Erythroblast (primary cell): Measurements from ENCODE around the gene TSHZ2.
"Not testable (repeated sequence)": the region's sequence is repeated elsewhere in the genome, so short reads cannot be mapped to it uniquely, and the experiment has no call there.

Experiments used
- DNase-seq, 2 experiments: peaks; one replicate each; lab custom pipeline; 2025; lab: John Stamatoyannopoulos, UW
- GATA1 ChIP-seq: IDR thresholded peaks from 2 replicates; pipeline ENCODE4 v1.6.1; 2011; ENCODE audit warnings: low read depth, mild to moderate bottlenecking, control low read depth, low read length, moderate library complexity
- POLR2A ChIP-seq: IDR thresholded peaks from 2 replicates; pipeline ENCODE4 v1.6.1; 2011; ENCODE audit warnings: mild to moderate bottlenecking, low read length

TSHZ2 gene

GRCh38 chr20:53408691-53409446 lies 436.7 kb downstream of the TSHZ2 start:
- DNase-seq = no peak
- TF ChIP-seq POLR2A = no peak
- TF ChIP-seq GATA1 = no peak

DNA sequence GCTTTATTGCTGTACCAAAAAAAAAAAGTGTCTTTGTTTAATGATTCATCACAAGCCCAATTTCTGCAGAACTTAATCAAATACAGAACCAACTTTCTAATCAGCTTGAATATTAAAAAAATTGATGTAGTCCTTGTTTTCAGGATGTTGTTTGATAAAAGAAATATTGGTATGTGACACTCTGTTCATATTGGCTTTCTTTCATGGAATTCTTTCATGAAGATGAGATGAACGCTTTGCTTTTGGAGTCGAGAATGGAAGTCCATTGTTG lies 437.2 kb downstream of the TSHZ2 start:
- DNase-seq = no peak
- TF ChIP-seq POLR2A = no peak
- TF ChIP-seq GATA1 = no peak

GRCh38 chr20:53411129-53411528 lies 439.0 kb downstream of the TSHZ2 start:
- TF ChIP-seq POLR2A = no peak
- TF ChIP-seq GATA1 = no peak
- DNase-seq = no peak

DNA sequence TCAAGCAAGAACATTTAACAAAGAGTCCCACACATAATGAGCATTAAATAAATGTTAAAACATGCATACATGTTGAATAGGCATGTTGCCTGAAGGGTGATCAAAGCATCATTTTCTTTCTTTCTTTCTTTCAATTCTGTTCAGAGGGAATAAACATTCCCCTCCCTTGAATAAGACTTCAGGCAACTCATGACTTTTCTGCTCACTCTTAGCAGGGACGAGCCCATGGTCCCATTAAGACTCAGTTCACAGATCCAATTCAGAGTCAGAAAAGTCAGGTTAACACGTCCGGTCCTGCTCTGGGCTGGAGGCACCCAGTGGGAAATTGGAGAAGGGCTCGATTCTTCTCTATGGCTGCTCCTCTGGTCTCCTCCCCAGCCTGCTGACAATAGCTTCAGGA lies 439.7 kb downstream of the TSHZ2 start:
- TF ChIP-seq GATA1 = no peak
- TF ChIP-seq POLR2A = no peak
- no peak for DNase-seq

DNA sequence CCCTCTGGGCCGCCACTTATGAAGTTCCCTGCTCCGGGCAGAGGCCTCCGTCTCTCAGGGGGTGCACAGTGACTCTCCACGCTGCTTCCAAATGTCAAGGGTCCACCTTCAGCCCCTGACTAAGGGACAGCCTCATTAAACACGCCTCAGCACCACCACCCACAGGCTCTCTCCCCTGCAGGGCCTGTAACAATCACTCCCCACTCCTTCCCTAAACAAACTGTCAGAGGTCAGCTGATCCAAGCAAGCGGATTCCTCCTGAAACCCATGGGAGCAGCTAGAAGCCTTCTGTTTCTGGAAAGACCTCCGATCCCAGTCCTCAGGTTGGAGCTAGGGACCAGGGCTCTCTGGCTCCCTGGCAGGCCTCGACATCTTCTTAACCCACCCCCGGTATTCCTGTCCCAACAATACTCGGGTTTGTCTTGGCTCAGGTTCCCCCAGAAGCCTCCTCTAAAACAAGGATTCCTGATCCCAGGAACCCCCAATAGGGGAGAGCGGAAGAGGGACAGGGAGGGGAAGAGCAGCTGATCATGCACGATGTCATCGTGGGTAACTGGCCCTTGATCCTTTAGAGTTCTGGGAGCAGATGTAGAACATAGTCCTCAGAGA lies 440.5 kb downstream of the TSHZ2 start:
- TF ChIP-seq GATA1 = no peak
- no peak for TF ChIP-seq POLR2A
- no peak for DNase-seq

DNA sequence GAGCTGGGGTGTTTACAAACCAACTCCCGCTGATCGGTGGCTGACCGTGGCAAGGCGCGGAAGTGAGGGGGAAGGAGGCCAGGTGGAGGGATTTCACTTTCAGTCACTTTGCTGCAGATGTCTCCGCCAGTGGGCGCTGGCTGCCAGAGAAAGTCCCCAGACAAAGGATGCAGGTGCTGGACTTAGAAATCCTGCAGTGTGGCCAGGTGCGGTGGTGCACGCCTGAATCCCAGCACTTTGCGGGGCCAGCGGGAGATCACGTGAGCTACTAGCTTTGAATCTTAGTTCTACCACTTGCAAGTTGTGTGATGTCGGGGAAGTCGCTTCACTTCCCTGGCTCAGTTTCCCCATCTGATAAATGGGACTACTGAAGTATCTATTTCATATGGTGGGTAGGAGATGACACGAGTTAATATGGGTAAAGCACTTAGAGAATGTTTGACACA lies 441.1 kb downstream of the TSHZ2 start:
- TF ChIP-seq POLR2A (no peak), GATA1 (no peak)
- peak; percentile 5 to 31 for DNase-seq

GRCh38 chr20:53413845-53414244 lies 441.7 kb downstream of the TSHZ2 start:
- not testable (repeated sequence) for DNase-seq

GRCh38 chr20:53419693-53420460 lies 447.7 kb downstream of the TSHZ2 start:
- TF ChIP-seq POLR2A = no peak
- no peak for TF ChIP-seq GATA1
- DNase-seq = no peak

DNA sequence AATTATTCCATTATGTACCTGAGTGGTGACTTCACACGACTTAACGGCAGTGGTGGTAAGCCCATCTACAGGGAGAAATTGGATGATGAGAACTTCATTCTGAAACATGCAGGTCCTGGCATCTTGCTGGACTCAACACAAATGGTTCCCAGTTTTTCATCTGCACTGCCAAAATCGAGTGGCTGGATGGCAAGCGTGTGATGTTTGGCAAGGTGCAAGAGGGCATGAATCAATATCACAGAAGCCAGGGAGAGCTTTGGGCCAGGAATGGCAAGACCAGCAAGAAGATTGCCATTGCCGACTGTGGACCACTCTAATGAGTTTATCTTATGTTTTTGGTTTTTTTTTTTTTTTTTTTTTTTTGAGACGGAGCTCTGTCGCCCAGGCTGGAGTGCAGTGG lies 449.2 kb downstream of the TSHZ2 start:
- TF ChIP-seq GATA1 (no peak), POLR2A (no peak)
- DNase-seq = no peak

DNA sequence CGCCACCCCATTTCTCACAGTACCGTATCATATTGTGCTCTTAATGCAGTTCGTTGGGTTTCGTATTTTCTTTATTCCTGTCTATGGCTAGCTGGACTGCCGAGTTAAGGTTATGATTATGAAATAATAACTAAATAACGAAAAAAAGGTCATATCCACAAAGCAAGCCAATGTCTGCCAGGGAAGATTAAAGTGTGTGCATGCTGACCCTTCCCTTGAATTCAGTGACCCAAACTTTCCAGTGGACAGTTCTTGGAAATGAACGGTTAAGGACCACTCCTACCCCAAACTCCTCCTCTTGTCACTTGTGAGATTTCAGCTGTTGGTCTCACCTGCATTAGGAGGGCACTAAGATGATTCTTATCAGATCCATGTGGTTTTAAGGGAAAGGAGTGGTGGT lies 449.9 kb downstream of the TSHZ2 start:
- no peak for DNase-seq
- TF ChIP-seq GATA1 (no peak), POLR2A (no peak)

DNA sequence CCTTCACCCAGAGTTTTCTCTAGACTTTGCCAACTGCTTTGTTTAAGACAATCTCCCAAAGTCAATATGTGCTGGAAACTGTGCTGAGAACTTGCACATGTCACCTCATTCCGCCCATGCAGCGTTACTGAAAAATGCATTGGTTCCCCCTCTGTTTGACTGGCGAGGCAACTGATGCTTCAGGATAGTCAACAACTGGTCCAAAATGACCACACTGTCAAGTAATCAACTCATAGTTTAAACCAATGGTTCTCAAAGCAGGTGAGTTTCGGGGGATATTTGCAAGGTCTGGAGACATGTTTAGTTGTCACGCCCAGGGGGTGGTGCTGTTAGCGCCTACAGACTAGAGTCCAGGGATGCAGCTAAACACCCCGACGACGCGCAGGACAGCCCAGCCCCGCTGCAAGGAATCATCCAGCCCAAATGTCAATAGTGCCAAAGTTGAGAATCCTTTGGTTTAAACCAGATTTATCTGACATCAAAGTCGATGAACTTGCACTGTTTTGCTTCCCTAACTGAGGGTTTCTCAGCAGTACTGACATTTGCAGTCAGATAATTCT lies 451.5 kb downstream of the TSHZ2 start:
- no peak for DNase-seq

GRCh38 chr20:53425481-53425880 lies 453.3 kb downstream of the TSHZ2 start:
- TF ChIP-seq GATA1 (no peak), POLR2A (no peak)
- no peak for DNase-seq

More for the DNA sequence above, 451.5 kb downstream of the TSHZ2 start:
- TF ChIP-seq GATA1 (no peak), POLR2A (no peak)

DNA sequence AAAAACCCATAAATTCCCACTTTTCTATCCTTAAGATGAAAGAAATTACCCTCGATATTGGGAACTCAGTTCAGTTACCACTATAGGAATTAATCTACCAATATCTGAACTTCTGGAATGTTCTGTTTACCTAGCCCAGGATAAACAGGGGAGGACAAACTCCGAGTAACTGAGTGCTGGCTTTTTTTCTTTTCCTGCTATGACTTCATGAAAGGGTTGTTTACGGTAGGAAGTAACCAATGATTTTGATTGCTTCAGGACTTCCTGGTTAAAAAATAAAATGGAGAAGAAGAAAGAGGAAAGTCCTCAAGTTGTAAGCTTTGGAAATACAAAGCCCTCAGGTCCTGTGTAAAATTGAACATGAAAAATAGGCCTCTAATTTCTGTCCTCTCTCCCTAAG lies 453.8 kb downstream of the TSHZ2 start:
- no peak for TF ChIP-seq GATA1
- no peak for TF ChIP-seq POLR2A
- no peak for DNase-seq

- TF ChIP-seq POLR2A (no peak), GATA1 (no peak)
- DNase-seq = no peak
Measured at GRCh38 chr20:53426766-53427312, 454.7 kb downstream of the TSHZ2 start.
